ENCODE results near the gene SLC1A2. TPM values are rescaled to one million over a fixed set of nuclear protein-coding genes. Genes with fewer than 3 reads are reported as not detected.

The SLC1A2 gene
- total RNA-seq, 3 donors from 2014 or later, result 0.32 to 23.7 (median 10.5) TPM

DNA sequence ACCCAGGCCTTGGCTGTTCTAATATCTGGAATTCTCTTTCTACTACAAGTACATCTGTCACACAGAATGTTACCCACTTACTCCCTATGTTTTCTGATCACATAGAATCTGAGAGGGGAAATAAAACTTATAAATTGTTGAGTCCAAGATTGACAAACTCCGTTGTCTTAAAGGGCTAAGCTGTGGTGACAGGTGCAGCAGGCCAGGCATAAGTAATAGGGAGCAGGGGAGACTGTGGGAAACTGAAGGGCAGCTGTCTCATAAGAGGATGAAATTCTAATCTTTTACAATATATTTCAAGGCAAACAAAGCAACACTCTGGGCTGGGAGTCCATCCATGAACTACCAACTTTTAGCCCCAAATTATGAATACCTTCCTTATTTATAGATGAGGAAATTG, 133.9 kb downstream of the SLC1A2 start:
- Histone ChIP-seq H3K4me1 (no peaks in the 10 kb centered on the region), H3K4me3 (no peak overlapping the region), H3K27ac (no peak overlapping the region), H3K27me3 (no peaks in the 10 kb centered on the region), H3K9me3 (no peaks in the 10 kb centered on the region), H3K36me3 (no peaks in the 10 kb centered on the region)
- no peak for TF ChIP-seq CTCF (IDR thresholded peaks at IDR 0.05)
- no peak for TF ChIP-seq POLR2AphosphoS5 (IDR thresholded peaks at IDR 0.05)
- TF ChIP-seq POLR2A (IDR thresholded peaks at IDR 0.05), result no peak
- intact Hi-C loops (cut with DNase I; ENCODE audit: low total_unique reads), result no loop called here
- no peak for DNase-seq (ENCODE audit: low spot score in 2 of 2)

DNA sequence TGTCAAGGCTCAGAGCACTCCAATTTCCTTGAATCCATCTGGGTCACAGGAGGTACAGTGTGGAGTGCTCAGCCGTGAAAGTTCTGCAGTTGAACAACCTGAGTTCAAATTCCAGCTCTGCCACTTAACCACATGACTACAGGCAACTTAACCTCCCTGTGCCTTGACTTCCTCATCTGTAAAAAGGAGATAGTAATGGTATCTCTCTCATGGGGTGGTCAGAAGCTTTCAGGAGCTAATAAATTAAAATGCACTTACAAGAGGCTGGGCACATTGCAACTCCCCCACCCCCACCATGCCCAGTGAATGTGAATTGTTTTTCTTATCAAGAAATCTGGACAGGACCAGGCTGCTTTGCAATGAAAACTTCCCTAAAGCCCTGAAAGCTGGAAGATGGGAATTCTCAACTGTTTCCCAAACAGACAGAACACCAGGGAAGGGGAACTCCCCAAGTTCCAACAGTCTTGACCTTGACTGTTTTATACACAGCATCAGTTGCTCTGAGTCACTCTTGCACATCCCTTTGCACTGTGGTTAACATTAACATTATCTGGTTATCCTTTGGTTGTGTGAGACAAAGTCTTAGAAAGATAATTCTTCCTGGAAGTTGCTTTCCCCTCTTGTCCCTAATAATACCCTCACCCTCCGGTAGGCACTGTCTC, 137.0 kb downstream of the SLC1A2 start:
- H3K4me3 ChIP-seq, result no peak overlapping the region
- TF ChIP-seq CTCF (IDR thresholded peaks at IDR 0.05) (no peak), POLR2A (IDR thresholded peaks at IDR 0.05) (no peak)
- no peaks in the 10 kb centered on the region for H3K4me1 ChIP-seq
- H3K36me3 ChIP-seq, result no peaks in the 10 kb centered on the region
- intact Hi-C loops (cut with DNase I; ENCODE audit: low total_unique reads), result no loop called here
- peak overlapping the region; percentile 25 to 57 for H3K27ac ChIP-seq
- H3K27me3 ChIP-seq, result no peaks in the 10 kb centered on the region
- no peak for DNase-seq (ENCODE audit: low spot score in 2 of 2)
- no peaks in the 10 kb centered on the region for H3K9me3 ChIP-seq

DNA sequence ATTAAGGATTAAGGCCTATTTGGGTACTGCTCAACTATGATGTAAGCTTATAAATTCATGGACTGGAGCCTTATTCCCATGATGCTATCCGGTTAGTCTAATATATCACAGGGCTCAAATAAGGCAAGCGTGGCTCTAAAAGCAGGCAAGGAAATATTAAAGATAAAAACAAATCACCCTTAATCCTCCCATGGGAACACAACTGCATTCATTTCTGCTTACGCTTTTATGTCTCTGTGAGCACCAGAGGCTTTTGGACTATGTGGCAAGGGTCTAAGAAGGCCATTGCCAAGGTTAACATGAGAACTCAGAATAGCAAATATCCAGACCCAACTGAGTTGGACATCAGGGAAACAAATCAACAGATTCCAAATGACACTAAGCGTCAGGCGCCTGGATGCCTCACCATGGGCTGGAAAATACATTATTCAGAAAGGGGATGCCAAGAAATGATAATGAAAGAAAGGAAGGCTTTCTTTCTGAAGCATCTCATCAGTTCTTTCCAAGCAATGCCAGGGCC, 138.1 kb downstream of the SLC1A2 start:
- Histone ChIP-seq H3K36me3 (no peaks in the 10 kb centered on the region), H3K27ac (peak overlapping the region; percentile 25 to 66), H3K4me3 (no peak overlapping the region), H3K9me3 (no peaks in the 10 kb centered on the region), H3K27me3 (no peaks in the 10 kb centered on the region), H3K4me1 (no peaks in the 10 kb centered on the region)
- intact Hi-C loops (cut with DNase I; ENCODE audit: low total_unique reads), result no loop called here
- TF ChIP-seq POLR2A (IDR thresholded peaks at IDR 0.05) (no peak), POLR2AphosphoS5 (IDR thresholded peaks at IDR 0.05) (no peak), CTCF (IDR thresholded peaks at IDR 0.05) (no peak)
- no peak for DNase-seq (ENCODE audit: low spot score in 2 of 2)

DNA sequence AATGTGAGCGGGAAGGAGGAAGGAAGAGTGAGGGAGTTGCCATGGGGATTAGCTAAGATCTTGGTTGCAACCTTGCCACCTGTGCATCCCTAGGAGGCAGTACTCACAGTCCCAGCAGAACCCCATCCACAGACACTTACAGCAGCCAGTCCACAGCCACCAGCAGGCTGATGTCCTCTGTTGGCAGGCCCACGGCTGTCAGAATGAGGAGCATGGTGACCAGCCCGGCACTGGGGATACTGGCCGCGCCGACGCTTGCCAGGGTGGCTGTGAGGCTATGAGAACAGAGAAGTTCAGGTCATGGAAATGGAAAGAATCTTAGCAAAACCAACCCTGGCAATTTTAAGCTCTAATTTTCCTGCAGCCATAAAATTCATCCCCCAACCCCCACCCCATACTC, 138.6 kb downstream of the SLC1A2 start:
- H3K9me3 ChIP-seq, result no peaks in the 10 kb centered on the region
- peak overlapping the region; percentile 6 to 66 for H3K27ac ChIP-seq
- DNase-seq (ENCODE audit: low spot score in 2 of 2), result no peak
- no peaks in the 10 kb centered on the region for H3K4me1 ChIP-seq
- TF ChIP-seq POLR2A (IDR thresholded peaks at IDR 0.05) (no peak), POLR2AphosphoS5 (IDR thresholded peaks at IDR 0.05) (no peak), CTCF (IDR thresholded peaks at IDR 0.05) (no peak)
- H3K4me3 ChIP-seq, result no peak overlapping the region
- intact Hi-C loops (cut with DNase I; ENCODE audit: low total_unique reads), result no loop called here
- no peaks in the 10 kb centered on the region for H3K27me3 ChIP-seq
- H3K36me3 ChIP-seq, result no peaks in the 10 kb centered on the region

GRCh38 chr11:35277827-35278226, 141.5 kb downstream of the SLC1A2 start:
- Histone ChIP-seq H3K4me3 (no peak overlapping the region), H3K27me3 (no peaks in the 10 kb centered on the region), H3K9me3 (no peaks in the 10 kb centered on the region), H3K27ac (no peak overlapping the region), H3K4me1 (no peaks in the 10 kb centered on the region), H3K36me3 (no peaks in the 10 kb centered on the region)
- no peak for TF ChIP-seq CTCF (IDR thresholded peaks at IDR 0.05)
- TF ChIP-seq POLR2AphosphoS5 (IDR thresholded peaks at IDR 0.05), result no peak
- no peak for TF ChIP-seq POLR2A (IDR thresholded peaks at IDR 0.05)
- intact Hi-C loops (cut with DNase I; ENCODE audit: low total_unique reads), result no loop called here
- DNase-seq (ENCODE audit: low spot score in 2 of 2), result no peak

Data from breast epithelium (tissue), 4 donors.